Measurements from ENCODE around the gene RCE1.

Gene RCE1

GRCh38 chr11:66868082-66868725 lies 25.0 kb downstream of the RCE1 start:
- no peak for DNase-seq (ENCODE audit: low read depth in 1 of 2, low spot score in 1 of 2)

DNA sequence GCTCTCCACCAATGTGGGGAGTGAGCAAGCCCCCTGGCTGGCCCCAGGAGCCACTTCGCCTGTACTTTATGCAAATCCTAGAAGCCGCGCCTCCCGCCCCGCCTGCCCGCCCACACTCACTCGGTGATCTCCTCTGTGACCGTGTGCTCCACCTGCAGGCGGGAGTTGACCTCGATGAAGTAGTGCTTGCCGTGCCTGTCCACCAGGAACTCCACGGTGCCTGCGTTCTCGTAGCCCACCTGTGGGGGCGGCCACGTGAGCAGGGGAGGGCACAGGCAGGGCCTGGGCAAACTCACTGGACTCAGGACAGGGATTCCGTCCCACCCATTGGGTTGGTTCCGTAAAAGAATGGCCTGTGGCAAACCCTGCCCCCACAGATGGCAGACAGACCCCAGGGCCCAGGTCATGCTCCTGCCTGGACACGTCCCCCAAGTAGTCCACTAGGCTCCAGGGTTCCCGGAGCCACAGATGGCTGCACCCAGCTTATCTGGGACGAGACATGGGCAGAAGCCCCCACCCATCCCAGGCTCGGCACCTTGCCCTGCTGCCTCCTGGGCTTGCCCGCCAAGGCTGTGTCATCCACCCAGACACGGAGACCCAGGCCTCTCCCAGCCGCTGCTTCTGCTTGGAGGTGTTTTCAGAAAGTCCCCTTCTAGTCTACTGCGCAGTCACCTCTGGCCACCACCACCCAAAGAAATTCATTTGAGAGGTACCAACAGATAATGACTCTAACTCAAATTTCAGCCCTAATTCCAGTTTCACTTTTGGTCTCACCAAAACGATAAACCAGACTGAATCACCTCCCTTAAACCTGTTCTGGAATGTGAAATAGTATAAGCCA lies 25.7 kb downstream of the RCE1 start:
- peak; percentile 65 to 67 for DNase-seq (ENCODE audit: low read depth in 1 of 2, low spot score in 1 of 2)

- no peak for DNase-seq (ENCODE audit: low read depth in 1 of 2, low spot score in 1 of 2)
These were observed 26.3 kb downstream of the RCE1 start for GRCh38 chr11:66869567-66869870.

DNA sequence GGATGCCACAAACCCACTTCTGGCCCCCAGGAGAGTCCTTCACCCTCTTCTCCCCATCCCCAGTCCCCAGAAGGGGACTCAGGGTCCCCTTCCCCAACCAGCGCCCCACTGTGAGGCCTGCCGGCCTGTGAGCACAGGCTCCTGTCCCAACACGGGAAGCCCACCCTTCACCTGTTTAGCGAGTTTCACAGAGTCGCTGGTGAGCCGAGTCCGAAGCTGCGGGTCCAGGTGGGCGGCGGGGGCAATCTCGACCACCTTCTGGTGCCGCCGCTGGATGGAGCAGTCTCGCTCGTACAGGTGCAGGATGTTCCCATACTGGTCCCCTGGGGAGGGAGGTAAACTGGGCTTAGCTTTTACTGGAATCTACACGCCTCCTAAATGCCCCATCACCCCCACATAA lies 26.9 kb downstream of the RCE1 start:
- DNase-seq (ENCODE audit: low read depth in 1 of 2, low spot score in 1 of 2): no peak

DNA sequence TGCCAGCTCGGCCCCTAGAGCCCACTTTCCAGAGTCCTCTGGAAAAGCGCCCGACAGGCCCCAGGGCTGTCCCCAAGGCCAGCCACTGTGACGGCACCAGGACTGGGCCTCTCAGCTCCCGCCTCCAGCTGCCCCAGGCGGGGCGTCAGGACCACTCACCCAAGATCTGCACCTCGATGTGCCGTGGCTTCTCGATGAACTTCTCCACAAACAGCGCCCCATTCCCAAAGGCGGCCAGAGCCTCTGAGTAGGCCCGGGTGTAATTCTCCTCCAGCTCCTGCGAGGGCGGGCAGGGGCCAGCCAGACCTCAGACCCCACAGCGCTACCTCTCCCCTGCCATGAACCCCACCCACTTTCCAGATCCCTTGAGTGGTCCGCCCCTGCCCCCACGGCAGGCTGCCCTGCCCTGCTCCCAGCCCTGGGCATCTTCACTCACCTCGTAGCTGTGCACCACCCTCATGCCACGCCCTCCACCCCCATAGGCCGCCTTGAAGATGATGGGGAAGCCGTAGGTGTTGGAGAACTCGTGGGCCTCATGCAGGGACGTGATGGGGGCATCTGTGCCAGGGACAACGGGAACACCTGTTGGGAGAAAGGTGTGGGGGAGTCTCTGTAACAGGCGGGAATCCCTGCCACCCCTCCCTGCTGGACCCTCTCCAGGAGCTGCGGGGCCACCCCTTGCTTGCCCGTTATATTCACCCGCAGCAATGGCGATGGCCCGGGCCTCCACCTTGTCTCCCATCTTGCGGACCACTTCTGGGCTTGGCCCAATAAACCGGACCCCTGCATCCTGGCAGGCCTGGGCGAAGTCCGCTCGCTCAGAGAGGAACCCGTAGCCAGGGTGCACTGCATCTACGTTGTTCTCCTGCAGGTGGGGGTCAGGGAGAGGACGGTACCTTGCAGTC lies 27.6 kb downstream of the RCE1 start:
- no peak for DNase-seq (ENCODE audit: low read depth in 1 of 2, low spot score in 1 of 2)

GRCh38 chr11:66871521-66871901 lies 28.3 kb downstream of the RCE1 start:
- no peak for DNase-seq (ENCODE audit: low read depth in 1 of 2, low spot score in 1 of 2)

GRCh38 chr11:66874232-66874631 lies 31.0 kb downstream of the RCE1 start:
- no peak for DNase-seq (ENCODE audit: low read depth in 1 of 2, low spot score in 1 of 2)

GRCh38 chr11:66875378-66875777 lies 32.1 kb downstream of the RCE1 start:
- DNase-seq (ENCODE audit: low read depth in 1 of 2, low spot score in 1 of 2): no peak

GRCh38 chr11:66877588-66878385 lies 34.5 kb downstream of the RCE1 start:
- no peak for DNase-seq (ENCODE audit: low read depth in 1 of 2, low spot score in 1 of 2)

DNA sequence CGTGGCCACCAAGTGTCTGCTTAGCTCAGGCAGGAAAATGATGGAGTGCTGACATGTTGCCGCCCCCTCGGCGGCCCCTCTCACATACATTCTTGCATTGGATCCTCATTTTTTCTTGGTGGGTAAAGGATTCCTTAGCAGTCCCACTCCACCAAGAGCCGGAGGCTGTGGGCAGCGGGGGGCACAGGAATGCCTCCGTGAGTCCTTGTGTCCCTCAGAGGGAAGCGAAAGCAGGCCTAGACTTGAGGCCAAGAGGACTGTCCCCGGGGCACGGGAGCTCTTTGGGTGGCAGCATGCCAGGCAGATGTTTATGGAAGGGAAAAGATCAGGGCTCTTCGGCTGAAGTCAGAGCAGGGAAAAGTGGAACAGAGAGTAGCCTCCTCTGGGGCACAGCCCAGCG lies 35.2 kb downstream of the RCE1 start:
- no peak for DNase-seq (ENCODE audit: low read depth in 1 of 2, low spot score in 1 of 2)

- no peak for DNase-seq (ENCODE audit: low read depth in 1 of 2, low spot score in 1 of 2)
These were observed 35.8 kb downstream of the RCE1 start for GRCh38 chr11:66879000-66879399.

DNA sequence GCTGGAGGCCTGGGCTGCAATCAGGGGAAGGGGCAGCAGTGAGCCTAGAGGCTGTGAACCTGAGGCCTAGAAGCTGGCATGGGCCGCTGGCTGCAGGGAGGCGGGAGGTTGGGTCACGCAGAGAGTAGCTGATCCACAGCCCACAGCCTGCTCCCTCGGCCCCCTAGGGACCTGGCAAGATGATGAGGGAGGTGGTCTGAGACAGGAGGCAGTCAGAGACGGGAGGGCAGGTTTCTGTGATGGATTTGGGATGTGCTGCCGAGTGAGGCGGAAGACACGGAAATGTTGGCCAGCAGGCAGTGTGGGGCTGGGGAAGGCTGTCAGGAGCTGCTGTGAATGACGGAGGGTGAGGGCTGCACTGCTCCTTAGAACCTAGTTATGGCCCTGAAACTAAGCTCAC lies 36.3 kb downstream of the RCE1 start:
- no peak for DNase-seq (ENCODE audit: low read depth in 1 of 2, low spot score in 1 of 2)

- DNase-seq (ENCODE audit: low read depth in 1 of 2, low spot score in 1 of 2): no peak
These were observed 36.8 kb downstream of the RCE1 start for GRCh38 chr11:66879999-66880398.

DNA sequence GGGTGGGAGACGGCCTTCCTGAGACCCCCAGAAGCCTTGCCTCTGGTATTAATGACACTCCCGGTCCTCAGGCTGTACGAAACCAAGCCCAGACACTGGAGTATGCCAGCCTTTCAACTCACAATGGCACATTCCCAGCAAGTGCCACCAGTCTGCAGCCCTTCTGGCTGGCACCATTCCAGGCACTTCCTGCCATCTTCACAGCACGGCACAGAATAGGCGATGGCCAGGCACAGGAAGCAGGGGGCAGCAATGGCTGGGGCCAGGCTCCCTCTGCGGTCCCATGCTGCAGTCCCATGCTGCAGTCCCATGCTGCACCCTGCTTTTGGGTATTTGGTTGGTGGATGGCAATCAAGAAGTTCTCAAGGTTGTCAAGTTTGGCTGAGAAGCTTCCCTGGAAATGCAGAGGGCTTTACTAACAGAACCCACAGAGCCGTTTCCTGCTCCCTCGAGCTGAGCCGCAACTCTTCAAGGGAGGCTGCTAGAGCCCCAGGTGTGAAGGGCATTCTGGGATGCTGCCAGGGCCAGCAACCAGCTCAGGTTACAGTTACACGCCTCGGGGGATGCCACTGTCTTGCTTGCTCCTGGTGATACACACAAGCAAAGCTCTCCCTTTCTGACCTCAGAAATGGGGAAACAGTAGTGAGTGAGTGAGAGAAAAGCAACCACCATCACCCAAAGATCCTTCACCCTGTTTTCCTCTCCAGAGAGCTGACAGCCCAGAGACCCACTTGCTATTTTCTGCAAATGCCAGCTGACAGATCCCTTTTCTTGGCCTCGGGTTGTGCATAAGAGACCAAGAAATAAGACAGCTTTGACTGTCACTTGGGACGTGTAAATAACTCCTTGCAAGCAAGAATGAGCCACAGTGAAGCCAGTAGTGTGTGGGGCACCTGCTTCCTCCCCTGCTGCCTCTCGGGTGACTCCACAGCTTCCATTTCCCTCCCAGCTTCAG lies 37.5 kb downstream of the RCE1 start:
- no peak for DNase-seq (ENCODE audit: low read depth in 1 of 2, low spot score in 1 of 2)

- DNase-seq (ENCODE audit: low read depth in 1 of 2, low spot score in 1 of 2): no peak
These were observed 38.2 kb downstream of the RCE1 start for GRCh38 chr11:66881451-66881835.

GRCh38 chr11:66881927-66882452 lies 38.7 kb downstream of the RCE1 start:
- no peak for DNase-seq (ENCODE audit: low read depth in 1 of 2, low spot score in 1 of 2)

DNA sequence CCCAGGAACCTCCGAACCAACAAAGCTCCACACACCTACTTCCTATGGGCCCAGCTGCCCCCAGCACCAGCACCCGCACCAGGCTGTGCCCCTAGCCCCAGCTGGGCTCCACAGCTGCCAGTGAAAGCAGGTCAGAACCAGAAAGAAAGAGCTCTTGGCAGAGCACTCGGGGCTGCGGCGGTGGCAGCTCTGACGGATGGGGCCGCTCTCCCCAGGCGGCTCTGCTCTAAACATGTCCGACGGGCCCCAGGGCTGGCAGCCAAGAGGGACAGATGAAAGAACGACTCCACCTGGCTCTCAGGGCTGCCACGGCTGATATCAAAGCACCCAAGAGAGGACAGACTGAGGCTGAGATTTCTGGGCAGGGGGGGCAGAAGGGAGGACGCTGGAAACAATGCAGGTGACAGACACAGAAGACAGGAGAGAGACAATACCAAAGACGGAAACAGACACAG lies 39.3 kb downstream of the RCE1 start:
- no peak for DNase-seq (ENCODE audit: low read depth in 1 of 2, low spot score in 1 of 2)

- peak; percentile 23 to 35 for DNase-seq (ENCODE audit: low read depth in 1 of 2, low spot score in 1 of 2)
These were observed 40.0 kb downstream of the RCE1 start for GRCh38 chr11:66883016-66883965.

GRCh38 chr11:66884443-66884842 lies 41.2 kb downstream of the RCE1 start:
- no peak for DNase-seq (ENCODE audit: low read depth in 1 of 2, low spot score in 1 of 2)

Data from activated T-helper 1 cell treated with anti-CD3 and anti-CD28 coated beads, Interleukin-2, amount 50 U/mL, for 16 hours (primary cell).